Heart left ventricle (tissue), 16 donors: ENCODE data around the gene CMIP. TPM values are rescaled to one million over a fixed set of nuclear protein-coding genes. Genes with fewer than 3 reads are reported as not detected.

ENCODE experiments used
- ATAC-seq, 4 donors: fragments of 200-7000 bp; cut with Tn5 transposase; one replicate each; pipeline ENCODE4 v1.9.1; 2020 to 2022; ENCODE audit warnings: moderate library complexity in 4 of 4, mild to moderate bottlenecking in 3 of 4, moderate number of reproducible peaks in 1 of 4
- DNase-seq, 5 donors: peaks; one replicate each; pipeline ENCODE4 v3.0.0-alpha.2; 2020
- H3K27ac ChIP-seq, 12 donors: fragments of 200-600 bp; sonication (generic) in 4 of 12; one replicate each; pipeline versions ENCODE4 v1.5.0 to v1.8.0; 2016 to 2022; ENCODE audit warnings: mild to moderate bottlenecking in 2 of 12
- H3K27me3 ChIP-seq, 9 donors: fragments of 200-600 bp; sonication (generic) in 2 of 9; one replicate each; pipeline versions ENCODE4 v1.5.1 to v1.8.0; 2016 to 2022; ENCODE audit warnings: mild to moderate bottlenecking in 3 of 9
- H3K36me3 ChIP-seq, 9 donors: fragments of 200-600 bp; sonication (generic) in 2 of 9; one replicate each; pipeline versions ENCODE4 v1.5.0 to v1.8.0; 2018 to 2022; ENCODE audit warnings: mild to moderate bottlenecking in 2 of 9
- H3K4me1 ChIP-seq, 12 donors: fragments of 200-600 bp; sonication (generic) in 4 of 12; one replicate each; pipeline versions ENCODE4 v1.5.0 to v1.8.0; 2016 to 2022; ENCODE audit warnings: mild to moderate bottlenecking in 3 of 12
- H3K4me3 ChIP-seq, 12 donors: fragments of 200-600 bp; sonication (generic) in 4 of 12; one replicate each; pipeline versions ENCODE4 v1.5.0 to v1.8.0; 2017 to 2022; ENCODE audit warnings: mild to moderate bottlenecking in 9 of 12, moderate library complexity in 4 of 12
- H3K9me3 ChIP-seq, 12 donors: fragments of 200-600 bp; sonication (generic) in 4 of 12; one replicate each; pipeline versions ENCODE4 v1.5.0 to v1.8.0; 2016 to 2022; ENCODE audit warnings: mild to moderate bottlenecking in 1 of 12
- CTCF ChIP-seq, 12 donors: fragments of 200-600 bp; sonication (generic) in 4 of 12; IDR thresholded peaks; one replicate each; pipeline versions ENCODE4 v1.5.0 to v1.8.0; 2018 to 2022; ENCODE audit warnings: antibody characterized with exemption in 12 of 12, mild to moderate bottlenecking in 5 of 12
- POLR2A ChIP-seq, 2 donors: fragments of 450-650 bp; IDR thresholded peaks; one replicate each; pipeline ENCODE4 v1.6.1; 2017; ENCODE audit warnings: antibody characterized with exemption in 2 of 2, mild to moderate bottlenecking in 2 of 2, moderate library complexity in 2 of 2
- WGBS, 4 donors: extraction: QIAGEN DNeasy Blood & Tissue Kit in 2 of 4; methylation state at CpG; one replicate each; pipeline versions ENCODE4 v1.1.5 to v1.1.7; 2013 to 2018; 5-methylcytosine and 5-hydroxymethylcytosine counted together
- intact Hi-C, 10 donors: fragments of 100-400 bp; cut with DNase I; formaldehyde crosslinking; loops; one replicate each; pipeline versions ENCODE4 v1.11.1 to v1.14.2; 2022
- polyA plus RNA-seq, 2 donors: library from polyadenylated mRNA; stranded (reverse); fragments of 200-250 nt; gene quantifications; one replicate each; pipeline ENCODE4 v1.2.3, GENCODE V29; 2013
- total RNA-seq, 9 donors: library from RNA; depleted of rRNA in 2 of 9; stranded (reverse); fragments of >200 nt in 2 of 9; fragmentation: NEBNext Ultra II Directional in 3 of 9; extraction: Animal tissue kit (Norgen Biotek cat#: 25700) in 3 of 9; gene quantifications; one replicate each; pipeline versions ENCODE4 v1.1.0 to v1.2.4, GENCODE V29; 2016 to 2023
- donor health status: ischemic (EF 13 %, LVEDD 7.1; RV severe dilation, severe dysfunction).
- donor health status: healthy with polysubstance abuse.
- donor health status: DM: no; HTN: yes; CAD: no.
- donor health status: DM: no; HTN: no; CAD: no.
- donor health status: ischemic (EF 25% LVEDD 6.9; RV normal size, moderate dysfunction).
- donor health status: ischemic (EF 25% LVEDD 5.7; RV mildly dilated, moderate dysfunction).
- donor health status: healthy.
- donor health status: DM: yes; HTN: yes; CAD: no.
- donor health status: ischemic (EF 35%, LVEDD 5.7; RV mildly dilated, moderate dysfunction).
- donor health status: nonischemic (EF 11% LVEDD 7.7; RV severe dilation, severe dysfunction).
- donor health status: DM: yes; HTN: yes; CAD: no.
- donor health status: PGD.
- donor health status: ischemic (EF 29% LVEDD 5.4; RV normal size, mild dysfunction).
- donor health status: nonischemic (EF 23%, LVEDD 6.1; RV moderate dilation, normal function).

Gene CMIP
- total and polyA plus RNA-seq, 11 donors, result 4.1 to 48.8 (median 10.6) TPM

DNA sequence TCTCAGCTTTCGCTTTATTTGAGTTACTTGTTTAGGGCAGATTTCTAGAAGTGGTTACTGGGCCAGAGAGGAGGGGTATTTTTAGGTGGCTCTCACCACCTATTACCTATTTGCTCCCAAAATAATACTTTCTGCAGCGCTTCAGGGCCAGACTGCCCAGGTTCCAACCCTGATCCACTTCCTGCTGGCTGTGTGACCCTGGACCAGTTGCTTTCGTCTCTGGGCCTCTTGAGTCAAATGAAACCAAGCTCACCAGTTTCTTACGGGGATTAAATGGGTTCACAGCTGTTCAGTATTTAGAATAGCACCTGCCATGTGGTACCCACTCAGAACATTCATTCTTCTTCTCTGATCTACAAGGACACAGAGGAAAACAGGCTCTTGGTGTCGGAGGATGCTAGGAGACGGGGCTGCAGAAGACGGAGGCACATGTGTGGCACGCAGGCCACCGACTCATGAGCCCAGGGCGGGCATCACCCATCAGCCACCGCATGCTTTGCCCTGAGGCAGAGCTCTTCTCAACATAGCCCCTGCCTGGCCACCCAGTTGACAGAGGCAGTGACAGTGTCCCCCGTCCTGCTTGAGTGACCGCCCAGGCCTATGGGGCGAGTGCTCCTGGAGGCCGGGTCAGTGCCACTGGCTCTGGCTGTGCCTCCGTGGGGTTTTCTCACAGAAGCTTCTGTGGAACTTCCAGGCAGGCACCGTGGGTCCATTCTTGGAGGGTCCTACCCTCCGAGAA, 185.5 kb downstream of the CMIP start:
- ATAC-seq, result no peak
- intact Hi-C loops, result loop anchor here in 4 of 10 donors (5.0 to 10.0 kb wide), 4 partner anchors 65 to 225 kb away; partner anchors contain the start of gene CMIP (in 1 of the 4)
- Histone ChIP-seq H3K27me3 (no peaks in the 10 kb centered on the region), H3K4me1 (peaks cover 0 to 43% (median 12%) of the 10 kb centered on the region in 12 donors), H3K36me3 (peaks cover 0 to 2% (median 0%) of the 10 kb centered on the region in 9 donors), H3K9me3 (no peaks in the 10 kb centered on the region), H3K27ac (no peak overlapping the region), H3K4me3 (no peak overlapping the region)
- peak in 1 of 5 donors; percentile 10 for DNase-seq
- no peak for TF ChIP-seq CTCF (IDR thresholded peaks at IDR 0.05)
- 95 to 96% (median 96%) methylated on average over 17 to 18 of the region's 18 CpGs for WGBS, 4 donors

GRCh38 chr16:81630635-81631031, 186.0 kb downstream of the CMIP start:
- no peak for TF ChIP-seq POLR2A (IDR thresholded peaks at IDR 0.05)
- no peak for TF ChIP-seq CTCF (IDR thresholded peaks at IDR 0.05)
- Histone ChIP-seq H3K4me3 (no peak overlapping the region), H3K27me3 (no peaks in the 10 kb centered on the region), H3K4me1 (peaks cover 0 to 38% (median 7%) of the 10 kb centered on the region in 12 donors), H3K9me3 (no peaks in the 10 kb centered on the region), H3K36me3 (no peaks in the 10 kb centered on the region), H3K27ac (peak overlapping the region in 1 of 12 donors; percentile 24)
- intact Hi-C loops, result loop anchor here in 1 of 10 donors (5.0 kb wide), 1 partner anchor 77 kb away; no protein-coding TSS in a partner anchor
- ATAC-seq (no peak), DNase-seq (peak in 1 of 5 donors; percentile 36)
- WGBS, 4 donors, result 90 to 94% (median 91%) methylated on average over 2 to 5 of the region's 5 CpGs

DNA sequence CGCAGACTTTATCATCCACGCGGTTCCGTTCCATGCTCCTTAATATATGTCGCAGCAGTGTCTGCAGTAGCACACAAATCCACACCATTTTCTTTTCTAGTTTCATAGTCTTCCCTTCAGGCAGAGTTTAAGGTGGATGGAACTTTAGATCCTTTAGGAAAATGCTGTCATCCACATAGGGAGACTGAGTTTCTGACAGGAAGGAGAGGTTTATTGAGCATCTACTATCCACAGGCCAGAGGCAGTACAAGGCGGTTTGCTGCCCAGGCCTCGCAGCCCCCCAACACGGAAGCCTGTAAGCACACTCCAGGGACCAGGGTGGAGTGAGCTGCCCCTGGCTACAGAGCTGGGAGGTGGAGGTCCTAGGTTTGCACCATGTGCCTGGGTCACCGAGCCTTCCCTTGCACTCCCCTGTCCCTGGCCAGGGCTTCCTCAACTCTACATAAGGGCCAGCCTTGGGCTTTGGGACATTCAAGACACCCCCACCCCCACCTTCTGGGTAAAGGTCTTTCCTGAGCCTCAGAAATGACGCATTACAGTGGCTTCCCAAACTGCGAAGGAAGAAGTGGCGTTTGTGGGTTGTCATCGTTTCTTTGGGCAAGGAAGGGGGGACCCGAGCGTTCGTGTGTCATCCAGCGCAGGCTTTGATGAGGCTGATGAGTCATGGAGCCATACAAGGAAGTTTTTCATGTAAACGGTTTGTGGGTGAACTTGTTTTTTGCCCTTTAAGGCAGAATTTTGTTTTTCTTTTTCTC, 188.0 kb downstream of the CMIP start:
- H3K36me3 ChIP-seq, result no peaks in the 10 kb centered on the region
- peak in 2 of 4 donors; percentile 38 to 50 for ATAC-seq
- H3K4me1 ChIP-seq, result peaks cover 0 to 33% (median 2%) of the 10 kb centered on the region in 12 donors

More for the DNA sequence above, 188.0 kb downstream of the CMIP start:
- WGBS, 4 donors, result 90 to 93% (median 91%) methylated on average over 18 of the region's 18 CpGs
- H3K4me3 ChIP-seq, result no peak overlapping the region
- peak in 1 of 5 donors; percentile 47 for DNase-seq
- TF ChIP-seq POLR2A (IDR thresholded peaks at IDR 0.05) (no peak), CTCF (IDR thresholded peaks at IDR 0.05) (no peak)
- H3K27ac ChIP-seq, result peak overlapping the region in 2 of 12 donors; percentile 1 to 83
- H3K9me3 ChIP-seq, result no peaks in the 10 kb centered on the region
- H3K27me3 ChIP-seq, result no peaks in the 10 kb centered on the region
- intact Hi-C loops, result loop anchor here in 1 of 10 donors (5.0 kb wide), 1 partner anchor 75 kb away; no protein-coding TSS in a partner anchor
